ENCODE measurements around the gene MYLIP.

DNA sequence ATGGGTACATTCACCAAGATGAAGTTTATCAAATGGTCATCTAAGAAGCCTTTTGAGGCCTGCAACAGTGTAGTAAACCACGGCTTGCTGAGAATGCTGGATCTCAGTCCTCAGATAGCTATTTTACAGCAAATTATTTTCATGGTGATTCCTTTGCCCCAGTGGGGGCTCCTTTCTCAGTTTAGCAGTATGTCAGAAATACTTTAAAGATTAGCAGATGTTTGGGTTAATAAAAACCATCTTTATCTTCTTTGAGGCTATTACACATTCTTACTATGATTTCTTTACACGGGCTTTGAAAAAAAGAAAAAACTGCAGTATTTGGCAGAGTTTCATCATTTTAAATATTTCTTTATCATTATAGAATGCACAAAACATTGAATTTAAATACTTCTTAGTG is 10.7 kb downstream of the MYLIP start:
- TF ChIP-seq, protein P1, sequence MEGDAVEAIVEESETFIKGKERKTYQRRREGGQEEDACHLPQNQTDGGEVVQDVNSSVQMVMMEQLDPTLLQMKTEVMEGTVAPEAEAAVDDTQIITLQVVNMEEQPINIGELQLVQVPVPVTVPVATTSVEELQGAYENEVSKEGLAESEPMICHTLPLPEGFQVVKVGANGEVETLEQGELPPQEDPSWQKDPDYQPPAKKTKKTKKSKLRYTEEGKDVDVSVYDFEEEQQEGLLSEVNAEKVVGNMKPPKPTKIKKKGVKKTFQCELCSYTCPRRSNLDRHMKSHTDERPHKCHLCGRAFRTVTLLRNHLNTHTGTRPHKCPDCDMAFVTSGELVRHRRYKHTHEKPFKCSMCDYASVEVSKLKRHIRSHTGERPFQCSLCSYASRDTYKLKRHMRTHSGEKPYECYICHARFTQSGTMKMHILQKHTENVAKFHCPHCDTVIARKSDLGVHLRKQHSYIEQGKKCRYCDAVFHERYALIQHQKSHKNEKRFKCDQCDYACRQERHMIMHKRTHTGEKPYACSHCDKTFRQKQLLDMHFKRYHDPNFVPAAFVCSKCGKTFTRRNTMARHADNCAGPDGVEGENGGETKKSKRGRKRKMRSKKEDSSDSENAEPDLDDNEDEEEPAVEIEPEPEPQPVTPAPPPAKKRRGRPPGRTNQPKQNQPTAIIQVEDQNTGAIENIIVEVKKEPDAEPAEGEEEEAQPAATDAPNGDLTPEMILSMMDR (IDR thresholded peaks at IDR 0.05 in 8 of 11, conservative IDR thresholded peaks at IDR 0.05 in 3 of 11) = no peak
- TF ChIP-seq POLR2AphosphoS5 (IDR thresholded peaks at IDR 0.05) (no peak), POLR2A (IDR thresholded peaks at IDR 0.05) (no peak)
